NT2/D1 (cell line): ENCODE data around the gene KRTCAP2.
"Not testable (repeated sequence)": the region's sequence is repeated elsewhere in the genome, so short reads cannot be mapped to it uniquely, and the experiment has no call there.

ENCODE experiments used
- YY1 ChIP-seq: IDR thresholded peaks from 2 replicates; pipeline ENCODE4 v1.6.1; 2011; ENCODE audit not compliant: insufficient read length, insufficient read depth
- ZNF274 ChIP-seq: IDR thresholded peaks from 2 replicates; pipeline ENCODE4 v1.6.1; 2011; ENCODE audit warnings: mild to moderate bottlenecking, low read depth, low read length

DNA sequence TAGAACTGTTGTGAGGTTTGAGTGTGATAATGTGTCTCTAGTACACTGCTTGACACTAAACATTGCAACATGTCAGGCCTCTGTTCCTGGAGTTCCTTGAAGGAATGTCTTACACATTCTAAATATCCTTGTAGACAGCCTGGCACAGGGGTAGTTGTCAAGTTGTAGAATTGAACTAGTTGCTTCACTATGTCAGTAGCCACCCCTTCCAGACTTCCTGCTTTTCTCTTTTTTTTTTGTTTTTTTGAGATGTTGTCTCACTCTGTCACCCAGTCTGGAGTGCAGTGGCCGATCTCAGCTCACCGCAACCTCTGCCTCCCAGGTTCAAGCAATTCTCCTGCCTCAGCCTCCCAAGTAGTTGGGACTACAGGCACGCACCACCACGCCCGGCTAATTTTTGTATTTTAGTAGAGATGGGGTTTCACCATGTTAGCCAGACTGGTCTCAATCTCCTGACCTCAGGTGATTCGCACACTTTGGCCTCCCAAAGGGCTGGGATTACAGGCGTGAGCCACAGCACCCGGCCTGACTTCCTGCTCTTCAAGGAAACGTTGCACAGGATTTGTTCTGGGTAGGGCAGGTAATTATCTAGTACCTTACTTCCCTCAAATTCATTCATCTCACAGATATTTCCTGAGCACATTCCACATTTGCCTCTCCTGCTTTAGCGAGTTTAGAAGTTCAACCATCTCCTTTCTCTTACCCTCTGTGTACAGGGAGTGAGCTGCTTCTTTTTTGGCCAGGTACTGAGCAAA, 47.3 kb upstream of the KRTCAP2 start:
- not testable (repeated sequence) for TF ChIP-seq ZNF274, YY1
